HG03280 (cell line): Measurements from ENCODE around the gene PRR12.
A peak's percentile ranks its signal among the peaks of the same experiment; 100 is the strongest.

Source experiments
- ATAC-seq: cut with Tn5 transposase; IDR thresholded peaks from one replicate; pipeline ENCODE4 v1.9.1; 2021; ENCODE audit warnings: mild to moderate bottlenecking, moderate library complexity; ENCODE audit not compliant: unreplicated experiment

Gene PRR12

GRCh38 chr19:49590071-49590970 lies 661 bp upstream of the PRR12 start:
- peak; percentile 64 for ATAC-seq

GRCh38 chr19:49591731-49592485 lies 926 bp downstream of the PRR12 start:
- no peak for ATAC-seq

GRCh38 chr19:49592486-49593232 lies 1.7 kb downstream of the PRR12 start:
- no peak for ATAC-seq

GRCh38 chr19:49593233-49594113 lies 2.5 kb downstream of the PRR12 start:
- ATAC-seq: peak; percentile 46

GRCh38 chr19:49594157-49594992 lies 3.4 kb downstream of the PRR12 start:
- no peak for ATAC-seq

- ATAC-seq: no peak
Measured at GRCh38 chr19:49594993-49595818, 4.2 kb downstream of the PRR12 start.

- ATAC-seq: no peak
Measured at GRCh38 chr19:49595819-49596404, 4.9 kb downstream of the PRR12 start.

GRCh38 chr19:49596407-49596806 lies 5.4 kb downstream of the PRR12 start:
- no peak for ATAC-seq

- ATAC-seq: no peak
Measured at GRCh38 chr19:49596954-49597702, 6.1 kb downstream of the PRR12 start.

GRCh38 chr19:49597703-49597974 lies 6.7 kb downstream of the PRR12 start:
- ATAC-seq: no peak

GRCh38 chr19:49599378-49600295 lies 8.7 kb downstream of the PRR12 start:
- no peak for ATAC-seq

GRCh38 chr19:49601482-49602038 lies 10.6 kb downstream of the PRR12 start:
- no peak for ATAC-seq

GRCh38 chr19:49602806-49603205 lies 11.8 kb downstream of the PRR12 start:
- ATAC-seq: no peak

- ATAC-seq: no peak
Measured at GRCh38 chr19:49605605-49606004, 14.6 kb downstream of the PRR12 start.

GRCh38 chr19:49609499-49610092 lies 18.6 kb downstream of the PRR12 start:
- no peak for ATAC-seq

GRCh38 chr19:49613374-49613773 lies 22.4 kb downstream of the PRR12 start:
- no peak for ATAC-seq
